ENCODE measurements around the gene ERI3. TPM values are rescaled to one million over a fixed set of nuclear protein-coding genes. Genes with fewer than 3 reads are reported as not detected.

Gene ERI3
- total RNA-seq, 4 donors from 2014 or later, result 27.0 to 35.1 (median 31.8) TPM

DNA sequence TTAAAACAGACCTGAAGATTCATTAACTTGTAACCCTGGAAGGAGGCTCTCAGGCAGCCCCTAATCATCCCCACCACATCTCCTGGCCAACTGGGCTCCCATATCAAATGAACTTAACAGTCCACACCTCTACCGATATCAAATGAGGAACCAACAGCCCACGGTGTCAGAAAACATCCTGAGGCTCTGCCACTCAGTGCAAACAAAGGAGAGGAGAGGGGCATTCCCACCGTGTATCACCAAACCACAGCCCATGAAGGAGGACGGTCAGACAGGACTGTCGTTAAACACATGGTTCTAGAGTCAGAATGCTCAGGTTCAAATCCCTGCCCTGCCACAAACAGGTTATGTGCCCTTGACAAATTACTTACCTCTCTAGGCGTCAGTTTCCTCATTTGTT is 52.5 kb downstream of the ERI3 start:
- Histone ChIP-seq H3K4me1 (no peaks in the 10 kb centered on the region), H3K27ac (no peak overlapping the region), H3K27me3 (no peaks in the 10 kb centered on the region), H3K36me3 (peaks cover under 1 to 100% (median 21%) of the 10 kb centered on the region in 3 donors), H3K9me3 (no peaks in the 10 kb centered on the region), H3K4me3 (no peak overlapping the region)
- DNase-seq, result no peak
- intact Hi-C loops (cut with DNase I), result no loop called here
- 71 to 89% methylated on average over 6 of the region's 6 CpGs for WGBS, 2 donors
- TF ChIP-seq, protein P1, sequence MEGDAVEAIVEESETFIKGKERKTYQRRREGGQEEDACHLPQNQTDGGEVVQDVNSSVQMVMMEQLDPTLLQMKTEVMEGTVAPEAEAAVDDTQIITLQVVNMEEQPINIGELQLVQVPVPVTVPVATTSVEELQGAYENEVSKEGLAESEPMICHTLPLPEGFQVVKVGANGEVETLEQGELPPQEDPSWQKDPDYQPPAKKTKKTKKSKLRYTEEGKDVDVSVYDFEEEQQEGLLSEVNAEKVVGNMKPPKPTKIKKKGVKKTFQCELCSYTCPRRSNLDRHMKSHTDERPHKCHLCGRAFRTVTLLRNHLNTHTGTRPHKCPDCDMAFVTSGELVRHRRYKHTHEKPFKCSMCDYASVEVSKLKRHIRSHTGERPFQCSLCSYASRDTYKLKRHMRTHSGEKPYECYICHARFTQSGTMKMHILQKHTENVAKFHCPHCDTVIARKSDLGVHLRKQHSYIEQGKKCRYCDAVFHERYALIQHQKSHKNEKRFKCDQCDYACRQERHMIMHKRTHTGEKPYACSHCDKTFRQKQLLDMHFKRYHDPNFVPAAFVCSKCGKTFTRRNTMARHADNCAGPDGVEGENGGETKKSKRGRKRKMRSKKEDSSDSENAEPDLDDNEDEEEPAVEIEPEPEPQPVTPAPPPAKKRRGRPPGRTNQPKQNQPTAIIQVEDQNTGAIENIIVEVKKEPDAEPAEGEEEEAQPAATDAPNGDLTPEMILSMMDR (IDR thresholded peaks at IDR 0.05), result no peak
- no peak for TF ChIP-seq POLR2A (IDR thresholded peaks at IDR 0.05)

DNA sequence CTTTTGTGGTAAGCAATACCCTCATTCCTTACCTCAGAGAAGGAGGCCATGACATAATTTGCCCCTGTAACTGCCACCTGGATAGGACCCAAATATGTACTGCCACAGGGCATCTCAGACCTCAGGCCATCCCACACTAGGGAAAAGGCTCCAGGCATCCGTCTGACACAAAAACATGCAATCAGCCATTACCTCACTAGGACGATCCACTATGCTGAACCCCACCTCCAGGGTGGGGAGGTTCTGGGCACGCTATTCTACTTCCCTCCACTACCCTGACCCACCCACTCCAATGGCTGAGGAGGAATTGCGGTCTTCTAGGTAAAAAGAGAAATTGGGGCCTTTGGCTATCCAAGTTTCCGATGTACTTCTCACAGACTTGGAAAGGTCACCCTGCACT is 53.6 kb downstream of the ERI3 start:
- no peak for DNase-seq
- Histone ChIP-seq H3K9me3 (no peaks in the 10 kb centered on the region), H3K27me3 (no peaks in the 10 kb centered on the region), H3K36me3 (peaks cover 5 to 100% (median 20%) of the 10 kb centered on the region in 3 donors), H3K4me1 (no peaks in the 10 kb centered on the region), H3K4me3 (no peak overlapping the region), H3K27ac (no peak overlapping the region)
- TF ChIP-seq, protein P1 (IDR thresholded peaks at IDR 0.05), result no peak
- no peak for TF ChIP-seq POLR2A (IDR thresholded peaks at IDR 0.05)
- intact Hi-C loops (cut with DNase I), result no loop called here
- 82 to 97% methylated on average over 4 to 5 of the region's 5 CpGs for WGBS, 2 donors

DNA sequence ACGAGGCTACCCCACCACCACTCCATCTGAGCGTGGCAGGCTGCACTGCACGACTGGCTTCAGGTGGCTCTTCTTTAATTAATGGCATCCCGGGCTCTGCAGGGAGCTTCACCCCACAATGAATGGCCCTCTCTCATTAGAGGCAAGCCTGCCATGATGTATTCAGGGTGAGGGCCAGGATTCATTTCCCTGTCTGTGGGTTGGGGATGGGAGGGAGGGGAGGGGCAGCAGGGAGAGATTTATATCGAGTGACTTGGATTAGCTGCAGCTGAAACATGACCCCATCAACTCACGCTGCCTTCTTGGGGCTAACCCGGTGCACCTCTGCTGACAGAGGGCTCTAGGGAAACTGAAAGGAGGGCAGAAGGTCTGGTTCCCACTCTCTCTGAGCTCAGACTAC is 54.2 kb downstream of the ERI3 start:
- H3K27ac ChIP-seq, result no peak overlapping the region
- TF ChIP-seq, protein P1 (IDR thresholded peaks at IDR 0.05), result no peak
- no peaks in the 10 kb centered on the region for H3K4me1 ChIP-seq
- no peak for DNase-seq
- no peaks in the 10 kb centered on the region for H3K9me3 ChIP-seq
- H3K27me3 ChIP-seq, result no peaks in the 10 kb centered on the region
- no peak overlapping the region for H3K4me3 ChIP-seq
- WGBS, 2 donors, result 96% methylated on average over 5 of the region's 7 CpGs; no CpG with 5 or more reads in 1 of the 2 donors
- peaks cover 5 to 100% (median 17%) of the 10 kb centered on the region in 3 donors for H3K36me3 ChIP-seq
- intact Hi-C loops (cut with DNase I), result no loop called here

DNA sequence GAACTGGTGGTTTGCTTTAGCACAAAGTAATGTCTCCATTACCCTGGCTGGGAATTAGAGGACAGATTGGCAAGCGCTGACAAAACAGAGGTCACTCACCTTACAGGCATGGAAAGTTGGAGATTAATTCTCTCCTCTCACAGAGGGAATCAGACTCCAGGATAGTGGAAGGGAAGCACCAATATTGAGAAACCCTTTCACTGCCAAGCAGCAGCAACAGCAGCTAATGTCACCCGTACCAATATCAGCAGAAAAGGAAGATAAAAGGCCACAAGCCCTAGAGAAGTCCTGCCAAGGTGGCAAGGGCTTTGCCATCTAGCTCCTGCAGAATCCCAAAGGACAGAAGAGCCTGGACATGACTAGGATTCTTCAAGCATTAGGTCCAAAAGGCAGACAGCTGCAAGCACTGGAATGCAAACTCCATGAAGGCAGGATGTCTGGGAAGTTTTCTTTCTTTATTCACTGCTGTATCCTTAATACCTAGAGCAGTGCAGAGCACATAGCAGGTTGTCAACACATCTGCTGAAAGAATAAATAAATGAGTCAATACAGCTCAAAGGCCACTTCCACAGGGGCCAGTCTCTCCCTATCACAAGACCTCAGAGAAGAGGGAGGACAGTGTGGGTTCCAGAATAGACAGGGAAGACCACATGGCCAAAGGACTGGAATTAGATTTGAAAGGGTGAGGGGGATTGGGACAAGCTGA is 57.2 kb downstream of the ERI3 start:
- Histone ChIP-seq H3K4me1 (peaks cover 4 to 11% (median 7%) of the 10 kb centered on the region in 3 donors), H3K4me3 (no peak overlapping the region), H3K9me3 (no peaks in the 10 kb centered on the region), H3K36me3 (peaks cover 5 to 99% (median 15%) of the 10 kb centered on the region in 3 donors), H3K27ac (no peak overlapping the region), H3K27me3 (no peaks in the 10 kb centered on the region)
- 80 to 100% methylated on average over 1 of the region's 2 CpGs for WGBS, 2 donors
- no peak for DNase-seq
- intact Hi-C loops (cut with DNase I), result no loop called here
- TF ChIP-seq, protein P1 (IDR thresholded peaks at IDR 0.05), result no peak
- TF ChIP-seq POLR2A (IDR thresholded peaks at IDR 0.05), result no peak

DNA sequence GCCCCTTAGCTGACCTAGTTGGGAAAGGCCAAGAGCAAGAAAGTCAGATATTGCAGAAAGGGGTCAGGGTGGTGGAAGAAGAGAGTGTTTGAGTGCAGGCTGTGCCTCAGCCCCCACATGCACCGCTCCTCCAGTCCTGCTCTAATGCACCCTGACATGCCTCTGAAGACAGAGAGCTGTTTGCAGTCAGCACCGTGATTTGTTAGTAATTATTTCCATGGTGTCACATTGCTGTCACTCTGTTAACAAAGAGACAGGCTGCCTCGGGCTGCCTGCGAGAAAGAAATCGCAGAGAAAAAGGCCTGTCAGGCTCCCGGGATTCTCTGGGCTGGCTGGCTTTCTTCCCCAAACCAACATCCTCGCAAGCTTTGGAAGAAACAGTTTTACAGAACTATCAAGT is 58.3 kb downstream of the ERI3 start:
- 77 to 88% methylated on average over 5 to 7 of the region's 7 CpGs for WGBS, 2 donors
- Histone ChIP-seq H3K36me3 (peaks cover 5 to 99% (median 15%) of the 10 kb centered on the region in 3 donors), H3K4me3 (no peak overlapping the region), H3K27me3 (no peaks in the 10 kb centered on the region), H3K9me3 (no peaks in the 10 kb centered on the region), H3K27ac (no peak overlapping the region), H3K4me1 (peaks cover 4 to 11% (median 7%) of the 10 kb centered on the region in 3 donors)
- TF ChIP-seq, protein P1 (IDR thresholded peaks at IDR 0.05), result no peak
- no peak for TF ChIP-seq POLR2A (IDR thresholded peaks at IDR 0.05)
- intact Hi-C loops (cut with DNase I), result no loop called here
- DNase-seq, result no peak
